OCI-LY7 (cell line): ENCODE measurements around the gene DERA. TPM values are rescaled to one million over a fixed set of nuclear protein-coding genes. Genes with fewer than 3 reads are reported as not detected.

Source experiments
- BruUV-seq: library from RNA; stranded (reverse); fragments of 400-500 nt; replicated peaks from 2 replicates; lab custom pipeline; 2021; lab: Mats Ljungman, UMichigan
- CTCF ChIA-PET: fragments of 300-600 bp; sonication (Branson Sonifier 250); formaldehyde crosslinking; loops from one replicate; lab custom pipeline; 2022; ENCODE audit warnings: antibody characterized with exemption; ENCODE audit not compliant: unreplicated experiment; lab: Charles Lee
- POLR2A ChIA-PET: fragments of 300-600 bp; sonication (Branson Sonifier 250); formaldehyde crosslinking; loops from one replicate; lab custom pipeline; 2022; ENCODE audit warnings: antibody characterized with exemption; lab: Charles Lee
- DNase-seq: peaks from one replicate; pipeline ENCODE4 v3.0.0-alpha.2; 2015; ENCODE audit warnings: low spot score
- H2AFZ ChIP-seq: fragments of 200-600 bp; sonication (generic), shearing (Covaris generic); 2 replicates; pipeline ENCODE4 v1.6.1; 2014; ENCODE audit warnings: mild to moderate bottlenecking, antibody characterized with exemption, low read length, moderate library complexity
- H3K27ac ChIP-seq: fragments of 200-600 bp; sonication (generic); 2 replicates; pipeline ENCODE4 v1.5.1; 2014; ENCODE audit warnings: mixed run types, low read depth, mild to moderate bottlenecking, moderate library complexity, low read length, inconsistent platforms; ENCODE audit not compliant: poor library complexity, severe bottlenecking
- H3K36me3 ChIP-seq: fragments of 200-600 bp; sonication (generic); 2 replicates; pipeline ENCODE4 v1.6.1; 2014; ENCODE audit warnings: mild to moderate bottlenecking, antibody characterized with exemption, low read length, moderate library complexity, mixed read lengths; ENCODE audit not compliant: insufficient read depth
- H3K4me1 ChIP-seq: fragments of 200-600 bp; sonication (generic); 2 replicates; pipeline ENCODE4 v1.5.1; 2014; ENCODE audit warnings: mild to moderate bottlenecking, low read length; ENCODE audit not compliant: insufficient read depth, poor library complexity, severe bottlenecking
- H3K4me2 ChIP-seq: fragments of 200-600 bp; sonication (generic); 2 replicates; pipeline ENCODE4 v1.6.1; 2014; ENCODE audit warnings: mild to moderate bottlenecking, low read length
- H3K4me3 ChIP-seq: fragments of 200-600 bp; sonication (generic); 2 replicates; pipeline ENCODE4 v1.5.1; 2014; ENCODE audit warnings: mild to moderate bottlenecking, low read depth, low read length; ENCODE audit not compliant: poor library complexity, severe bottlenecking
- H3K79me2 ChIP-seq: fragments of 200-600 bp; sonication (generic); 2 replicates; pipeline ENCODE4 v1.6.1; 2016; ENCODE audit warnings: low read depth, mild to moderate bottlenecking, low read length, moderate library complexity, mixed read lengths; ENCODE audit not compliant: insufficient read depth
- H3K9me2 ChIP-seq: fragments of 200-600 bp; sonication (generic); 2 replicates; pipeline ENCODE4 v1.6.1; 2016; ENCODE audit warnings: mild to moderate bottlenecking, low read length, mixed read lengths; ENCODE audit not compliant: insufficient read depth
- H3K9me3 ChIP-seq: fragments of 200-600 bp; sonication (generic); 2 replicates; pipeline ENCODE4 v1.6.1; 2014; ENCODE audit warnings: mild to moderate bottlenecking, mixed run types, low read length, mixed read lengths
- H4K20me1 ChIP-seq: fragments of 200-600 bp; sonication (generic); 2 replicates; pipeline ENCODE4 v1.6.1; 2014; ENCODE audit warnings: mild to moderate bottlenecking, antibody characterized with exemption, low read length, moderate library complexity, mixed read lengths; ENCODE audit not compliant: insufficient read depth
- CTCF ChIP-seq: fragments of 200-600 bp; sonication (generic); conservative IDR thresholded peaks from 2 replicates; pipeline ENCODE4 v1.5.1; 2014; ENCODE audit warnings: mild to moderate bottlenecking, antibody characterized with exemption, low read length, moderate library complexity, mixed read lengths
- EZH2phosphoT487 ChIP-seq: fragments of 200-600 bp; sonication (generic); IDR thresholded peaks from 2 replicates; pipeline ENCODE4 v1.6.1; 2018; ENCODE audit warnings: low read depth, borderline replicate concordance, mild to moderate bottlenecking, mixed run types, antibody characterized with exemption, low read length, moderate library complexity, mixed read lengths
- intact Hi-C: fragments of 100-400 bp; cut with micrococcal nuclease; formaldehyde crosslinking; loops from one replicate; pipeline ENCODE4 v1.10.0; 2022; ENCODE audit not compliant: unreplicated experiment
- total RNA-seq, 2 experiments: library from RNA; depleted of rRNA in 1 of 2; stranded (reverse); fragments of >200 nt in 1 of 2; shearing (Covaris generic) in 1 of 2; gene quantifications; 2 replicates each; pipeline ENCODE4 v1.2.3, GENCODE V29; 2014 to 2022

Gene DERA
- total RNA-seq, 2 experiments from 2014 or later: 68.6 to 87.2 TPM

- Histone ChIP-seq H3K36me3 (peaks cover 58% of the 10 kb centered on the region), H3K79me2 (peaks cover 93% of the 10 kb centered on the region), H2AFZ (no peak overlapping the region), H3K9me3 (peaks cover 20% of the 10 kb centered on the region; the same call in 1 of the 2 replicates), H4K20me1 (peaks cover 12% of the 10 kb centered on the region; the same call in 1 of the 2 replicates), H3K9me2 (no peaks in the 10 kb centered on the region), H3K4me1 (peaks cover 13% of the 10 kb centered on the region), H3K27ac (no peak overlapping the region), H3K4me3 (no peak overlapping the region), H3K4me2 (no peak overlapping the region)
- POLR2A ChIA-PET: interaction anchor here (0.9 to 1.7 kb wide), 2 partner anchors 9 kb away, joined by 3 to 6 read pairs; no protein-coding TSS in a partner anchor
- DNase-seq: no peak
- intact Hi-C loops: no loop called here
- CTCF ChIA-PET: no interaction called here
- BruUV-seq: no TSS peak
- TF ChIP-seq EZH2phosphoT487: no peak
- TF ChIP-seq CTCF: no peak
Measured at GRCh38 chr12:15995801-15996200, 84.7 kb downstream of the DERA start.

GRCh38 chr12:15996254-15996653 lies 85.1 kb downstream of the DERA start:
- Histone ChIP-seq H3K27ac (no peak overlapping the region), H3K4me3 (no peak overlapping the region), H3K9me2 (no peaks in the 10 kb centered on the region), H3K4me2 (no peak overlapping the region), H3K79me2 (peaks cover 93% of the 10 kb centered on the region), H2AFZ (no peak overlapping the region), H3K4me1 (peaks cover 13% of the 10 kb centered on the region), H3K36me3 (peaks cover 54% of the 10 kb centered on the region), H4K20me1 (peaks cover 12% of the 10 kb centered on the region; the same call in 1 of the 2 replicates), H3K9me3 (peaks cover 16% of the 10 kb centered on the region; the same call in 1 of the 2 replicates)
- BruUV-seq: no TSS peak
- ChIA-PET POLR2A (interaction anchor here (0.9 to 1.7 kb wide), 2 partner anchors 9 to 10 kb away, joined by 3 to 6 read pairs; no protein-coding TSS in a partner anchor), CTCF (no interaction called here)
- no peak for TF ChIP-seq EZH2phosphoT487
- peak; percentile 60 for TF ChIP-seq CTCF
- intact Hi-C loops: no loop called here
- DNase-seq: no peak

GRCh38 chr12:15996948-15997347 lies 85.8 kb downstream of the DERA start:
- peaks cover 9% of the 10 kb centered on the region; the same call in 1 of the 2 replicates for H3K9me3 ChIP-seq
- H3K27ac ChIP-seq: no peak overlapping the region

More at GRCh38 chr12:15996948-15997347, 85.8 kb downstream of the DERA start:
- Histone ChIP-seq H3K4me1 (peaks cover 13% of the 10 kb centered on the region), H3K4me2 (no peak overlapping the region), H3K4me3 (no peak overlapping the region), H3K9me2 (no peaks in the 10 kb centered on the region), H4K20me1 (peaks cover 12% of the 10 kb centered on the region; the same call in 1 of the 2 replicates), H2AFZ (no peak overlapping the region), H3K79me2 (peaks cover 93% of the 10 kb centered on the region), H3K36me3 (peaks cover 47% of the 10 kb centered on the region)
- DNase-seq: no peak
- TF ChIP-seq EZH2phosphoT487 (no peak), CTCF (no peak)
- CTCF ChIA-PET: no interaction called here
- POLR2A ChIA-PET: no interaction called here
- BruUV-seq: no TSS peak
- intact Hi-C loops: no loop called here
